Dedifferentiated amniotic fluid mesenchymal stem cell (primary cell): ENCODE measurements around the gene PLEKHG2.

ENCODE experiments used
- DNase-seq: peaks from one replicate; pipeline ENCODE4 v3.0.0-alpha.2; 2016; ENCODE audit errors: extremely low spot score

Gene PLEKHG2

GRCh38 chr19:39406656-39407409, 5.6 kb upstream of the PLEKHG2 start, which contains the start of gene ZFP36:
Gene ZFP36, plus strand, starts transcription at chr19:39406847. Its CDS starts 58 bp downstream, at chr19:39406905.
- DNase-seq: peak; percentile 67

- no peak for DNase-seq
Measured at GRCh38 chr19:39407410-39407659, 5.1 kb upstream of the PLEKHG2 start.

GRCh38 chr19:39407660-39408391, 4.6 kb upstream of the PLEKHG2 start:
- DNase-seq: no peak

- no peak for DNase-seq
Measured at GRCh38 chr19:39408392-39409207, 3.9 kb upstream of the PLEKHG2 start.

- DNase-seq: peak; percentile 48
Measured at GRCh38 chr19:39409208-39410016, 3.1 kb upstream of the PLEKHG2 start.

GRCh38 chr19:39410017-39410830, 2.2 kb upstream of the PLEKHG2 start:
- DNase-seq: peak; percentile 32

DNA sequence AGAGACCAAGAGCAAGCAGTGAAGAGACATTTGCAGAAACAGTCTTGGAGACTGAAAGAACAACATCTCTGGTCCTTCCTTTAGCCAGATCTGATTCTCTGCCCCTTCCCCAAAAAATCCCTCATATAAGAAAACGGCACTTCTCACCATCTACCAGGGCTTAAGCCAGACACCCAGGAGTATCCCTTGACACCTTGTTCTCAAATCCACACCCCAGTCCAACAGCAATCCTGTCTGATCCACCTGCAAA, 1.7 kb upstream of the PLEKHG2 start:
- no peak for DNase-seq

DNA sequence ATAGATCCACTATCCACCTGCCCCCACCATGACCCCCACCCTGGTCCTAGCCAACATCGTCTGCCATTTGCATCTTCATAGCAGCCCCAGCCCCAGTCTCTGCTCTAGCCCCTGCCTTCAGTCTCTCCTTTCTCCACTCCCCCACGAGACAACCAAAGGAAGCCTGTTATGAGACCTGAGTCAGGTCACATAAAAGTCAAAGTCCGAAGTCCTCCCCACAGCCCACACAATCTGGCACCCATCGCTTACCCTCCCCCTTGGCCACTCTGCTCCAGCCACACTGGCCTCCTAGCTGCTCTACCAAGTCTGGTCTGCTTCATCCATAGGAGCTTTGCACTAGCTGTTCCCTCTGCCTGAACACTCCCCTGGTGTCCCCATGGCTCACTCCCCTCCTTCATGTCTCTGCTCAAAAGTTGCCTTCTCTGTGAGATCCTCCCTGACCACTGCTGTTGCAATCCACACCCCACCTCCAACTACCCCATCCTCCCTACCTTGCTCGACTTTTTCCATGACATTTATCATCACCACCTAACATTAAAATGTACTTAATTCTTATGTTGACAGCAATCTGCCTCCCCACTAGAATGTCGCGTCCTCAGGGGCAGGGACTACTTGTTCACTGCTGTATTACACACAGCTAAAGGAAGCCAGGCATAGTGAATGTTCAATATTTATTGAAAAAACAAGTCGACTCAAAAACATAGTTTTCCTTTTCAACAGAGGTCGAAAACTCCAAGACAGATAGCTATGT, 1.2 kb upstream of the PLEKHG2 start:
- no peak for DNase-seq

DNA sequence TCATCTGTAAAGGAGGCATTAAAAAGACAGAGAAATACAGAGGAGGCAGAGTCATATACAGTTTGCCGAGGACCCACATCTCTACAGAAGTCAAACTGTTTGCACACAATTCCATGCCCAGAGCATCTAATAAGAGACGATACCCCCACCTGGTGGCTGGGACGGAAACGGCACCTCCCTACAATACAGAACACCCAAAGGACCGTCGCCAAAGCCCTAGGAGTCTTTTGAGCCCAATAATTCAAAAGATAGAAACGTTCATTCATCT, 703 bp upstream of the PLEKHG2 start:
- DNase-seq: peak; percentile 97

DNA sequence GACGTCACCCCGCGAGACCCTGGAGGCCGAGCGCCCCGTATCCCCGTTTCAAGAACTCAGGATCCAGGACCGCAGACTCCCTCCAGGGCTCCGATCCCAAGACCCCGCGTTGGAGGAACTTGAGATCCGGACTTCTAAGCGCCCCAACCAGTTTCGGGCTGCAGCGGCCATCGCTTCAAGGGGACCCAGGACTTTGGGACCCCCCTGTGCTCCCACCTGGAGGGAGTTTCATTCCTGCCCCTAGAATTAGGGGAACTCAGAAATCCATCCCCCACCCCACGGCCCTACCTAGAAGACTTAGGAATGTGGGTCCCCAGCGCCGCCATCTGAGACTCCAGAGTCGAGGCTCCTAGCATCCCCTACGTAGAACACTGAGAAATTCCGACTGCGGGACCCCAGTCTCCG, 400 bp downstream of the PLEKHG2 start:
- DNase-seq: no peak

GRCh38 chr19:39413272-39413910, 922 bp downstream of the PLEKHG2 start:
- peak; percentile 29 for DNase-seq

DNA sequence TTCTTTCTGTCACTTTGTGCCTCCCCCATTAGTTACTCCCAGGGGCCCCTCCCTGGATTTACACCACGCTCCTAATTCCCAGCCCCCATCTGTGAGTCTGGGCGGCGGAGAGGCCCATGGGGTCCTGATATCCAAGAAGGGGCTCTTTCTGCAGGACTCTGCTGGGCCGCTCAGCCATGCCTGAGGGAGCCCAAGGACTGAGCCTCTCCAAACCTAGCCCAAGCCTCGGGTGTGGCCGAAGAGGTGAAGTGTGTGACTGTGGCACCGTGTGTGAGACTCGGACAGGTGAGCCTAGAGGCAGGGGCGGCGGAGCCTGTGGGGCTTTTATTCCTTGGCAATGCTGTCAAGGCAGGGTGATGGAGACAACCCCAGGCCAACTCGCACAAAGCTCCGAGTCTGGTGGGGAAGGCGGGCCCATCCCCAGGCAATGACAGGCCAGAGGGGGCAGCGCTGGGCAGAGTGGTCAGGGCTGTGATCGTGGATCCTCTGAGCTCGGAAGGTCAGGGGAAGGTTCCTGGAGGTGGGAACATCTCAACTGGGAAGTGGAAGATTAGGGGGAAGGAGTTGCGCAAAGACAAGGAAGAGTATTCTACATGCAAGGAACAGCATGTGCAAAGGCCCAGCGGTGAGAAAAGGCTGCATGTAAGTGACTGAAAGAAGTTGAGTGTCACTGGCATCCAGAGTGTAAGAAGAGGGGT, 1.6 kb downstream of the PLEKHG2 start:
- no peak for DNase-seq

- DNase-seq: no peak
Measured at GRCh38 chr19:39415111-39416046, 2.9 kb downstream of the PLEKHG2 start.

- DNase-seq: no peak
Measured at GRCh38 chr19:39416152-39417120, 4.0 kb downstream of the PLEKHG2 start.

DNA sequence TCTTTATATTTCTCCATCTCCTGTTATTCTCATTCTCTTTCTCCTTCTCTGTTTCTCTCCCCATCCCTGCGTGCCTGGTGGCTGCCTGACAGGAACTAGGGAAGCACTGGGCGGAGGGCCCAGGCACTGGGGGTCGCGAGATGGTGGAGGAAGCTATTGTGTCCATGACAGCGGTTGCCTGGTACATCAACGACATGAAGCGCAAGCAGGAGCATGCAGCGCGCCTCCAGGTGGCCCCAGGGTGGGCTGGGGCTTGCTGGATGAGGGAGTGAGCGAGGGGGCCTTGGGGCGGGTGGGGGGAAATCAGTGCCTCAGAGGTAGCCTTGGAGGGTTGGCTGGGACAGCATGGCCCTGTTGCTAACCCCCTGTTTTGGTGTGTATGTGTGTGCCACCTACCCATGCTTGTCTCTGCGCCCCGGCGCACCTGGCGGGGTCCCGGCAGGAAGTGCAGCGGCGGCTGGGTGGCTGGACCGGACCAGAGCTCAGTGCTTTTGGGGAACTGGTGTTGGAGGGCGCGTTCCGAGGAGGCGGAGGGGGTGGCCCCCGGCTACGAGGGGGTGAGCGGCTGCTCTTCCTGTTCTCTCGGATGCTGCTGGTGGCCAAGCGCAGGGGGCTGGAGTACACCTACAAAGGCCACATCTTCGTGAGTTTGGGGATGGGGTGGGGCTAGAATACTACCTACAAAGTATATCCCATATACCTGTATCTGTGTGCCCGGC, 5.2 kb downstream of the PLEKHG2 start:
- DNase-seq: no peak

GRCh38 chr19:39419003-39419402, 6.5 kb downstream of the PLEKHG2 start:
- no peak for DNase-seq

GRCh38 chr19:39420769-39421168, 8.3 kb downstream of the PLEKHG2 start:
- DNase-seq: no peak
